OCI-LY1 (cell line): Measurements from ENCODE around the gene KDM4F.

ENCODE experiments used
- H2AFZ ChIP-seq: fragments of 200-600 bp; sonication (generic), shearing (Covaris generic); 2 replicates; pipeline ENCODE4 v1.6.0; 2014; ENCODE audit warnings: antibody characterized with exemption, mild to moderate bottlenecking, low read length
- H3F3A ChIP-seq: fragments of 200-600 bp; sonication (generic), shearing (Covaris generic); 2 replicates; pipeline ENCODE4 v1.6.0; 2014; ENCODE audit warnings: mild to moderate bottlenecking, antibody characterized with exemption, low read length, moderate library complexity; ENCODE audit not compliant: insufficient read depth
- H3K27ac ChIP-seq: fragments of 200-600 bp; sonication (generic); 2 replicates; pipeline ENCODE4 v1.5.1; 2014; ENCODE audit warnings: low read length, mixed run types, mild to moderate bottlenecking, low read depth; ENCODE audit not compliant: poor library complexity, severe bottlenecking
- H3K27me3 ChIP-seq: fragments of 200-600 bp; sonication (generic); 2 replicates; pipeline ENCODE4 v1.6.0; 2014; ENCODE audit warnings: antibody characterized with exemption, mild to moderate bottlenecking, low read length, moderate library complexity; ENCODE audit not compliant: insufficient read depth
- H3K36me3 ChIP-seq: fragments of 200-600 bp; sonication (generic); 2 replicates; pipeline ENCODE4 v1.6.1; 2014; ENCODE audit warnings: mild to moderate bottlenecking, antibody characterized with exemption, low read length, moderate library complexity, mixed read lengths; ENCODE audit not compliant: insufficient read depth
- H3K4me1 ChIP-seq: fragments of 200-600 bp; sonication (generic); 2 replicates; pipeline ENCODE4 v1.5.1; 2014; ENCODE audit warnings: mild to moderate bottlenecking, low read length, moderate library complexity; ENCODE audit not compliant: insufficient read depth, severe bottlenecking
- H3K4me2 ChIP-seq: fragments of 200-600 bp; sonication (generic), shearing (Covaris generic); 2 replicates; pipeline ENCODE4 v1.6.1; 2014; ENCODE audit warnings: low read length
- H3K4me3 ChIP-seq: fragments of 200-600 bp; sonication (generic); 2 replicates; pipeline ENCODE4 v1.5.1; 2014; ENCODE audit warnings: low read length, low read depth, mild to moderate bottlenecking, mixed read lengths; ENCODE audit not compliant: poor library complexity, severe bottlenecking
- H3K79me2 ChIP-seq: fragments of 200-600 bp; shearing (Covaris generic); 2 replicates; pipeline ENCODE4 v1.6.1; 2016; ENCODE audit warnings: mixed run types, low read length, mixed read lengths; ENCODE audit not compliant: insufficient read depth
- H3K9ac ChIP-seq: fragments of 200-600 bp; sonication (generic), shearing (Covaris generic); 2 replicates; pipeline ENCODE4 v1.6.1; 2014; ENCODE audit warnings: mild to moderate bottlenecking, low read length, mixed read lengths
- H3K9me2 ChIP-seq: fragments of 200-600 bp; sonication (generic), shearing (Covaris generic); 2 replicates; pipeline ENCODE4 v1.6.1; 2014; ENCODE audit warnings: low read depth, mild to moderate bottlenecking, low read length, mixed read lengths
- H3K9me3 ChIP-seq: fragments of 200-600 bp; shearing (Covaris generic); 2 replicates; pipeline ENCODE4 v1.6.1; 2014; ENCODE audit warnings: low read length, mixed read lengths
- H4K20me1 ChIP-seq: fragments of 200-600 bp; sonication (generic), shearing (Covaris generic); 2 replicates; pipeline ENCODE4 v1.6.0; 2016; ENCODE audit warnings: mild to moderate bottlenecking, low read length; ENCODE audit not compliant: insufficient read depth
- EZH2 ChIP-seq: fragments of 200-600 bp; sonication (generic), shearing (Covaris generic); IDR thresholded peaks from 2 replicates; pipeline ENCODE4 v1.8.0; 2017; ENCODE audit warnings: borderline replicate concordance, mixed run types, mild to moderate bottlenecking, antibody characterized with exemption, low read length, moderate library complexity, mixed read lengths
- TF ChIP-seq, protein P1 (sequence below): fragments of 200-600 bp; sonication (generic), shearing (Covaris generic); IDR thresholded peaks from 2 replicates; pipeline ENCODE4 v1.5.1; 2017; ENCODE audit warnings: mild to moderate bottlenecking, antibody characterized with exemption, low read length, moderate library complexity, mixed read lengths

The KDM4F gene

DNA sequence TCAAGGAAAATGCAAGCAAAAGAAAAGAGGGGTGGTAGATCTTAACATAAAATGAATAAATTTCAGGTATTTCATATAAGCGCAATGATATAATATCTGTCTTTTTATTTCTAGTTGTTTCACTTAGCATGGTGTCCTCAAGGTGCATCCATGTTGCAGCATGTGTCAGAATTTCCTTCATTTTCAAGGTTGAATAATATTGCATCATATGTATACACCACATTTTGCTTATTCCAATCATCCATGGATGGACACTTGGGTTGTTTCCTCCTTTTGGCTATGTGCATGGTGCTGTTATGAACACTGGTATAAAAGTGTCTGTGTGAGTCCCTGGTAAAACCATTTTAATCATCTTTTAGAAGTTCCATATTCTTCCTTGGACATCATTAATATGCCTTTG lies 7.0 kb upstream of the KDM4F start:
- no peaks in the 10 kb centered on the region for H3K79me2 ChIP-seq
- no peak overlapping the region for H2AFZ ChIP-seq
- no peak for TF ChIP-seq EZH2
- TF ChIP-seq, protein P1, sequence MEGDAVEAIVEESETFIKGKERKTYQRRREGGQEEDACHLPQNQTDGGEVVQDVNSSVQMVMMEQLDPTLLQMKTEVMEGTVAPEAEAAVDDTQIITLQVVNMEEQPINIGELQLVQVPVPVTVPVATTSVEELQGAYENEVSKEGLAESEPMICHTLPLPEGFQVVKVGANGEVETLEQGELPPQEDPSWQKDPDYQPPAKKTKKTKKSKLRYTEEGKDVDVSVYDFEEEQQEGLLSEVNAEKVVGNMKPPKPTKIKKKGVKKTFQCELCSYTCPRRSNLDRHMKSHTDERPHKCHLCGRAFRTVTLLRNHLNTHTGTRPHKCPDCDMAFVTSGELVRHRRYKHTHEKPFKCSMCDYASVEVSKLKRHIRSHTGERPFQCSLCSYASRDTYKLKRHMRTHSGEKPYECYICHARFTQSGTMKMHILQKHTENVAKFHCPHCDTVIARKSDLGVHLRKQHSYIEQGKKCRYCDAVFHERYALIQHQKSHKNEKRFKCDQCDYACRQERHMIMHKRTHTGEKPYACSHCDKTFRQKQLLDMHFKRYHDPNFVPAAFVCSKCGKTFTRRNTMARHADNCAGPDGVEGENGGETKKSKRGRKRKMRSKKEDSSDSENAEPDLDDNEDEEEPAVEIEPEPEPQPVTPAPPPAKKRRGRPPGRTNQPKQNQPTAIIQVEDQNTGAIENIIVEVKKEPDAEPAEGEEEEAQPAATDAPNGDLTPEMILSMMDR, result no peak
- H3K9ac ChIP-seq, result no peak overlapping the region
- H3K4me3 ChIP-seq, result no peak overlapping the region
- no peaks in the 10 kb centered on the region for H3K36me3 ChIP-seq
- no peaks in the 10 kb centered on the region for H3K27me3 ChIP-seq
- no peak overlapping the region for H3K4me2 ChIP-seq
- H4K20me1 ChIP-seq, result no peaks in the 10 kb centered on the region
- H3K9me3 ChIP-seq, result no peaks in the 10 kb centered on the region
- no peaks in the 10 kb centered on the region for H3K4me1 ChIP-seq
- no peaks in the 10 kb centered on the region for H3F3A ChIP-seq
- H3K27ac ChIP-seq, result no peak overlapping the region
- H3K9me2 ChIP-seq, result no peaks in the 10 kb centered on the region

DNA sequence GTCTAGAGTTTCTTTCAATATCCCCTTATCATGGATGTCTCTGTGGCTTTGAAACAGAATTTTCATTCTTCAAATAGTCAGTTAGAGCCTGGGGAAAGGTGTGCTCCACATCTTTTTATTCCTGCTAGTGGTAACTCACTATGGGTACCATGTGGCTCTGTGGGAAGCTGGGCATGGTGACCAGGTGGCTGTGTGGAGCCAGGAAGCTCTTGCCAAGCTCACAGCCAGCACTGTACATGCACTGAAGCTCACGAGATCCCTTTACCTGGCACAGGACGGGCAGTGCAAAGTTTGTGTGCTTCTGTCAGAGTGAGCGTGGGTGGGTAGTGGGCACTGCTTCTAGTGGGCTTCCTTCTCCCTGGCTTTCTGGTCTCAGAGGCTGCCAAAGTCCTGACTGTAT lies 6.3 kb upstream of the KDM4F start:
- Histone ChIP-seq H3K4me1 (no peaks in the 10 kb centered on the region), H3K9ac (no peak overlapping the region)
- TF ChIP-seq, protein P1, result no peak
- TF ChIP-seq EZH2, result no peak

DNA sequence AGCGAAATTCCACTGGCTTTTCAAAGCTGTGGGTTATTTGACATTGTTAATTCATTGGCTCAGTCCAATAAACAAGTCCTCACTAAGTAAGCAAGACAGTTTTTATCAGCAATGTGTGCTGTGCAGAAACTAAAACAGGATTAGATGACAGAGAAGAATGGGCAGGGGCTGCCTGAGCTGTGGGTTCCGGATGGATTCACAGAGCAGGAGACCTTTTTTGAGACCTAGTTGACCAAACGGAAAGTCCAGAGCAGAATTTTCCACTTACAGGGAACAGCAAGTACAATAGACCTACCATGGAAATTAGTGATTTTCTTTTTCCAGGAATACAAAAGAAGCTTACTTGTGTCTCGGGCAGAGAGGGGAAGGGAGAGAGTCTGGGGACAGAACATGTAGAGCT lies 5.2 kb upstream of the KDM4F start:
- Histone ChIP-seq H3K36me3 (no peaks in the 10 kb centered on the region), H3K9me3 (no peaks in the 10 kb centered on the region), H3K79me2 (no peaks in the 10 kb centered on the region), H3K4me2 (no peak overlapping the region), H3F3A (no peaks in the 10 kb centered on the region), H3K9me2 (no peaks in the 10 kb centered on the region), H2AFZ (no peak overlapping the region), H4K20me1 (no peaks in the 10 kb centered on the region), H3K4me1 (no peaks in the 10 kb centered on the region), H3K27ac (no peak overlapping the region), H3K4me3 (no peak overlapping the region), H3K27me3 (no peaks in the 10 kb centered on the region), H3K9ac (no peak overlapping the region)
- TF ChIP-seq, protein P1, result no peak
- TF ChIP-seq EZH2, result no peak

More for the DNA sequence above, 6.3 kb upstream of the KDM4F start:
- H3K27ac ChIP-seq, result no peak overlapping the region
- no peaks in the 10 kb centered on the region for H4K20me1 ChIP-seq
- H3K79me2 ChIP-seq, result no peaks in the 10 kb centered on the region
- no peaks in the 10 kb centered on the region for H3F3A ChIP-seq
- no peak overlapping the region for H3K4me2 ChIP-seq
- no peak overlapping the region for H3K4me3 ChIP-seq
- H2AFZ ChIP-seq, result no peak overlapping the region
- no peaks in the 10 kb centered on the region for H3K27me3 ChIP-seq
- H3K36me3 ChIP-seq, result no peaks in the 10 kb centered on the region
- H3K9me2 ChIP-seq, result no peaks in the 10 kb centered on the region
- no peaks in the 10 kb centered on the region for H3K9me3 ChIP-seq
